ENCODE measurements around the gene ARL6IP1. TPM values are rescaled to one million over a fixed set of nuclear protein-coding genes. Genes with fewer than 3 reads are reported as not detected.
A peak's percentile ranks its signal among the peaks of the same experiment; 100 is the strongest.

ARL6IP1 gene
- total RNA-seq = 22.5 TPM
- long read RNA-seq, transcript ARL6IP1-201 (6 exons, 2,409 nt) = major isoform, 62 of 66 reads
- long read RNA-seq, partial matches to known transcripts = 2 of 66 reads
- long read RNA-seq, other reads (novel, unspliced or antisense) = 1 of 66 reads

DNA sequence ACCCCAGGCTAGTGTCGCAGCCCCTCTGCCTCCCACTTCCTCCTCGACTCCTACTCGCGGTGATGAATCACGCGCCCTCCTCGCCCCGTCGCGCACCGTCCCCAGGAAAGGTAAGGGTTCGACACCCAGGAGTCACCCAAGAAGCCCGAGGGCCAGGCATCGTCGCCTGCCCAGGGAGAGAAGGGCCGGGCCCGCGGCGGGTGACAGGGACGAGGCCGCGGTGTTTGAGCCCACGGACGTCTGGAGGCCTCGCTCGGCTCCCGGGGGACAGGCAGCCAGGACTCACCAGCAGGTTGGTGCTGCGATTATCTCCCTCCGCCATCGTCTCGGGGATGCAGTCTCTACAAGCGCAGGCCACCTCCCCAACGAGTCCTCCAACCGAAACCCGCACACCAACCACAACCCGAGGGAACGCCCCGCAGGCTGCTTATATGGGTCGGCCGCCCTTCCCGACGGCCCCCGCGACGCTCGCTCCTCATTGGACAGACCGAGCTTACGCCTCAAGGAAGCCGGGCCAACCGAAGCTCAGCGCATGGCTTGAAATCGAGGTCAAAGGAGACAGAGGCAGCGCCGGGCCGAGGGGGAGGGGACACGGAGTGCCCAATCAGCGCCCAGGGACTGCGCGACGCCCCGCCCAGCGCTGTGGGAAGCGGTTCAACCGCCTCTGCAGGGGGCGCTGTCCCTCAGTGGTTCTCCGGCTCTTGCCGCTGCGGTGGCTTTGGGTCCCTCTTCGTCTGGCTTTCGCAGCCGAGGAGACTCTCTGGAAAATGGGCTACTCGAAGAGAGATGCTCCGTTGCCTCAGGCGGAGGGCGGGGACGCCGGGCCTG is at the start of gene ARL6IP1:
ARL6IP1 (minus strand) TSS at position 405 of the 828 bp plus-strand sequence; CDS start at position 322, 83 bp downstream.
- intact Hi-C loops (cut with micrococcal nuclease) = no loop called here
- peaks cover 73% of the 10 kb centered on the region for H3K4me1 ChIP-seq
- peak within 1 kb of the TSS; percentile 88 for H3K27ac ChIP-seq (replicated peaks)
- peaks cover 16% of the 10 kb centered on the region for H3K36me3 ChIP-seq
- H3K27me3 ChIP-seq (ENCODE audit: low read depth) = no peaks in the 10 kb centered on the region
- peak; percentile 95 for TF ChIP-seq CTCF (IDR thresholded peaks at IDR 0.05; ENCODE audit: borderline replicate concordance)
- peak within 1 kb of the TSS; percentile 94 for H3K4me3 ChIP-seq
- peak; percentile 100 for DNase-seq
- H3K9me3 ChIP-seq (replicated peaks) = no peaks in the 10 kb centered on the region

DNA sequence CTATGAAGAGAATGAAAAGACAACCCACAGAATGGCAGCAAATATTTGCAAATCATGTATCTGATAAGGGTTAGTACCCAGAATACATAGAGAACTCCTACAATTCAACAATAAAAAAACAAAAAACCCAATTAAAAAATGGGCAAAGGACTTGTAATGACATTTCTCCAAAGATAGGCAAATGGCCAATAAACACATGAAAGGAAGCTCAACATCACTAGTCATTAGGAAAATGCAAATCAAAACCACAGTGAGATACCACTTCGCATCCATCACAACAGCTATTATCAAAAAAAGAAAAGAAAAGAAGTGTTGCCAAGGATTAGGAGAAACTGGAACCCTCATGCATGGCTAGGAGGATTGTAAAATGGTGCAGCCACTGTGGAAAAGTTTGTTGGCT is 45.1 kb upstream of the ARL6IP1 start:
- Histone ChIP-seq H3K27ac (replicated peaks) (no peak overlapping the region), H3K4me3 (no peak overlapping the region), H3K36me3 (peaks cover 90% of the 10 kb centered on the region), H3K4me1 (no peaks in the 10 kb centered on the region), H3K9me3 (replicated peaks) (no peaks in the 10 kb centered on the region), H3K27me3 (ENCODE audit: low read depth) (no peaks in the 10 kb centered on the region)
- intact Hi-C loops (cut with micrococcal nuclease) = no loop called here
- TF ChIP-seq CTCF (IDR thresholded peaks at IDR 0.05; ENCODE audit: borderline replicate concordance) = no peak
- DNase-seq = no peak

DNA sequence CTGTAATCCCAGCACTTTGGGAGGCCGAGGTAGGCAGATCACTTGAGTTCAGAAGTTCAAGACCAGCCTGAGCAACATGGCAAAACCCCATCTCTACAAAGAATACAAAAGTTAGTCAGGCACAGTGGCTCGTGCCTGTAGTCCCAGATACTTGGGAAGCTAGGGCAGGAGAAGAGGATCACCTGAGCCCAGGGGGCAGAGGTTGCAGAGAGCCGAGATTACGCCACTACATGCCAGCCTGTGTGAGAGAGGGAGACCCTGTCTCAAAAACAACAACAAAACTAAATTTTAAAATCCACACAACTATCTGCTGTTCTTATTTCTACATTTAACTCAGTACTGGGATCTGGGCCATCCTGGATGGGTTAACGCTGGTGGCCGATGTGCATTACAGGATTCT is 41.2 kb upstream of the ARL6IP1 start:
- no peaks in the 10 kb centered on the region for H3K4me1 ChIP-seq
- peaks cover 90% of the 10 kb centered on the region for H3K36me3 ChIP-seq
- DNase-seq = no peak
- no peaks in the 10 kb centered on the region for H3K9me3 ChIP-seq (replicated peaks)
- intact Hi-C loops (cut with micrococcal nuclease) = no loop called here
- TF ChIP-seq CTCF (IDR thresholded peaks at IDR 0.05; ENCODE audit: borderline replicate concordance) = no peak
- H3K4me3 ChIP-seq = no peak overlapping the region
- H3K27me3 ChIP-seq (ENCODE audit: low read depth) = no peaks in the 10 kb centered on the region
- H3K27ac ChIP-seq (replicated peaks) = no peak overlapping the region

DNA sequence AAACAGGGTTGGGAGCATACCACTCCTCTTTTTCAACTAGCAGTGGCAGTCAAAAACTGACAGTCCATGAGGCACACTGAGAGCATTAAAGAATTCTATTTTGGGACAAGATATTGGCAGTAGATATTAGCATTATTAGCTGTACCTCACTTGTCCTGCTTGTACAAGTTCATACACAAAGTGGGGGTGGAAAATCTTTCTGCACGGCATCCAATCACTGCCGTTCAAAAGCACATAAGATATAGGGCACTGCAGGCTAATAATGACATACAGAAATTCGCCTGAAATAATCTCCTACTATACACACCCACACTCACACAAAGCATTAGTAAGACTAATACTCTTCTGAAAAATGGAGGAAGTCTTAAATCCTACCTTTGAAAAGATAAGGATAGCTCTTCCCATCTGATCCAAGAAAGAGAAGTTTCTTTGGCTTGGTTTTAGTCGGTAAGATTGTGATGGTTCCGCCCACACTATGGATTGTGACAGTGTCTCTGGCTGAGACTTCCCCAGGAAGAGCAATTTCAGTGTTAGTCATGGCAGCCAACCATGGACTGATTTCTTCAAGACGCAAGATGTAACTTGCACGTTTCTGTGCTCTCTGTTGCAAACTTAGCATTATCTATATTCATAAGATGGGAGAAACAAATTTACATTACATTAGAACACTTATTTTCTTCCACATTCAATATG is 40.6 kb upstream of the ARL6IP1 start:
- intact Hi-C loops (cut with micrococcal nuclease) = no loop called here
- Histone ChIP-seq H3K36me3 (peaks cover 90% of the 10 kb centered on the region), H3K4me1 (no peaks in the 10 kb centered on the region), H3K4me3 (no peak overlapping the region), H3K27me3 (ENCODE audit: low read depth) (no peaks in the 10 kb centered on the region), H3K9me3 (replicated peaks) (no peaks in the 10 kb centered on the region), H3K27ac (replicated peaks) (no peak overlapping the region)
- no peak for TF ChIP-seq CTCF (IDR thresholded peaks at IDR 0.05; ENCODE audit: borderline replicate concordance)
- DNase-seq = no peak

- DNase-seq = no peak
- no peak for TF ChIP-seq CTCF (IDR thresholded peaks at IDR 0.05; ENCODE audit: borderline replicate concordance)
- no peaks in the 10 kb centered on the region for H3K27me3 ChIP-seq (ENCODE audit: low read depth)
- H3K9me3 ChIP-seq (replicated peaks) = no peaks in the 10 kb centered on the region
- no peaks in the 10 kb centered on the region for H3K4me1 ChIP-seq
- H3K36me3 ChIP-seq = peaks cover 90% of the 10 kb centered on the region
- no peak overlapping the region for H3K27ac ChIP-seq (replicated peaks)
- no peak overlapping the region for H3K4me3 ChIP-seq
- intact Hi-C loops (cut with micrococcal nuclease) = no loop called here
Measured at GRCh38 chr16:18839555-18839954, 38.2 kb upstream of the ARL6IP1 start.

Data from left ventricle myocardium inferior (tissue), 1 donor.